ENCODE results near the gene TSPAN9.

TSPAN9 gene

DNA sequence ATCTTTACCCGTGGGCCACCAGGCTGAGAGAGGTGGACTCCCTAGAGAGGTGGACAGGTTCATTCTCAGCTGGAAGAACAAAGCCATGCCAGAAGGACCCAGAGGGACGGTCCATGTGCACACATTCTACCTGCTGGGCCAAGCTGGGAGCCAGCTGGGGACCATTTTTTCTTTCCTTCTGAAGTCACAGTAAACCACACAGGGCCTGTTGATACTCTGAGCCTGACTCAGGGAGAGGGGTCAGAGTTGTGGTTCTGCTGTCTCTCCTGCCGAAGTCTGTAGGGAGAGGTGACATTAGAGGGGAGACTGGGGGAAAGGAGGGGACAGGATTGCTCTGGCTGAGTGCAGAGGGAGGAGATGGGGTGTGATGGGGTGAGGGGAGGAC lies 148.6 kb downstream of the TSPAN9 start:
- DNase-seq = no peak
- H3K4me3 Mint-ChIP-seq = no peak overlapping the region
- peaks cover 10% of the 10 kb centered on the region for H3K9me3 Mint-ChIP-seq
- TF ChIP-seq CTCF (IDR thresholded peaks at IDR 0.05) = no peak
- peaks cover 6% of the 10 kb centered on the region for H3K27me3 Mint-ChIP-seq (ENCODE audit: low read depth, poor library complexity)
- peak overlapping the region; percentile 91 for H3K27ac Mint-ChIP-seq
- H3K4me1 Mint-ChIP-seq = peaks cover 68% of the 10 kb centered on the region
- H3K36me3 Mint-ChIP-seq (ENCODE audit: low read depth) = peaks cover 22% of the 10 kb centered on the region

DNA sequence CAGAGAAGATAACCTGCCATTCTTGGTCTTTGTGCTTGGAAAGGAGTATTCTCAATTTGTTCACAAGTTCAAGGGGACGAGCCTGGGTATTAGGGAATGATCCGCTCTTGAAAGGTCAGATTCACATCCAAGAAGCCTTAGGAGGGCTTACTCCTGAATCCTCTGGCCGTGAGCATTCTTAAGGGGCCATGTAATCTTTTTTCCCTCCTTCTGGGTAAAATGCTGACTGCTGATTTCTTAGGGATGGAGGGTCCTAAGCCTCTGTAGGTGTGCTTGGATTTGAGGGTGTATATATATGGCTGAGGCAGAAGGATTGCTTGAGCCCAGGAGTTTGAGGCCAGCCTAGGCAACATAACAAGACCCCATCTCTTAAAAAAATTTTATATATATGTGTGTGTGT lies 149.1 kb downstream of the TSPAN9 start:
- no peak overlapping the region for H3K27ac Mint-ChIP-seq
- H3K27me3 Mint-ChIP-seq (ENCODE audit: low read depth, poor library complexity) = peaks cover 10% of the 10 kb centered on the region
- peaks cover 10% of the 10 kb centered on the region for H3K9me3 Mint-ChIP-seq
- no peak for DNase-seq
- no peak for TF ChIP-seq CTCF (IDR thresholded peaks at IDR 0.05)
- peaks cover 22% of the 10 kb centered on the region for H3K36me3 Mint-ChIP-seq (ENCODE audit: low read depth)
- peaks cover 70% of the 10 kb centered on the region for H3K4me1 Mint-ChIP-seq
- H3K4me3 Mint-ChIP-seq = no peak overlapping the region

GRCh38 chr12:3227076-3227975 lies 150.1 kb downstream of the TSPAN9 start:
- H3K9me3 Mint-ChIP-seq = peaks cover 10% of the 10 kb centered on the region
- no peak overlapping the region for H3K27ac Mint-ChIP-seq
- H3K27me3 Mint-ChIP-seq (ENCODE audit: low read depth, poor library complexity) = peaks cover 10% of the 10 kb centered on the region
- TF ChIP-seq CTCF (IDR thresholded peaks at IDR 0.05) = no peak
- H3K4me1 Mint-ChIP-seq = peaks cover 76% of the 10 kb centered on the region
- H3K36me3 Mint-ChIP-seq (ENCODE audit: low read depth) = peaks cover 22% of the 10 kb centered on the region
- no peak for DNase-seq
- H3K4me3 Mint-ChIP-seq = no peak overlapping the region

DNA sequence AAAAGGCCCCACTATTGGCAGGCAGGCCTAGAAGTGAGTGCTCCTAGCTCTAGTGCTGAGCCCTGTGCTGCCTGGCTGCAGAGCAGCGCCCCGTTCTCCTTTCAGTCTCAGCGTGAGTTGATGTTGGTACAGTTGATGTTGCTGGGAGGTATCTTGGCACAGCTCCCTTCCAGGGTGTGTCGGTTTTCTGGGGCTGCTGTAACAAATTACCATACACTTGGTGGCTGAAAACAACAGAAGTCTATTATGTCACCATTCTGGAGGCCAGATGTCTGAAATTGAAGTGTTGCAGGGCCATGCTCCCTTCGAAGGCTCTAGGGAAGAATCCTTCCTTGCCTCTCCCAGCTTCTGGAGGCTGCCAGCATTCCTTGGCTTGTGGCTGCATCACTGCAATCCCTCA lies 151.4 kb downstream of the TSPAN9 start:
- Mint-ChIP-seq H3K27ac (no peak overlapping the region), H3K4me3 (no peak overlapping the region), H3K27me3 (ENCODE audit: low read depth, poor library complexity) (peaks cover 10% of the 10 kb centered on the region), H3K4me1 (peaks cover 77% of the 10 kb centered on the region), H3K9me3 (peaks cover 10% of the 10 kb centered on the region), H3K36me3 (ENCODE audit: low read depth) (peaks cover 22% of the 10 kb centered on the region)
- TF ChIP-seq CTCF (IDR thresholded peaks at IDR 0.05) = no peak
- no peak for DNase-seq

DNA sequence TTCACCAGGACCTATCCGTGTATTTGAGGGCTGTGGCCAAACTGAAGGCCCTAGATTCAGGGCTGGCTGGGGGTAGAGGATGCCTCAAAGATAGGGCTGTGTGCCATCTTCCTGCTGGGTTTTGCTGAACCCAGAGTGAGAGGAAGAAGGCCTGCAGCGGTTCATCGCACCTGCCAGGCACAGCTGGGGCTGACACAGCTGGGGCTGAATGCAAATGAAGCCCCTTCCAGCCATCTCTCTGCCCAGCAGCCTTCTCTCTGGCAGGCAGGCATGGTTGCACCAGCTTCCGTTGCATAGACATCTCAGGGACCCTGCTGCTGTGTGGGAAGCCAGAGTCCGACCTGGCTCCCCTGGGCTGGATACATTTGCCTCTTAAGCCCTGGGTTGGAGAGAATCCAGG lies 152.4 kb downstream of the TSPAN9 start:
- Mint-ChIP-seq H3K36me3 (ENCODE audit: low read depth) (peaks cover 22% of the 10 kb centered on the region), H3K27me3 (ENCODE audit: low read depth, poor library complexity) (peaks cover 16% of the 10 kb centered on the region), H3K4me3 (no peak overlapping the region), H3K4me1 (peaks cover 77% of the 10 kb centered on the region), H3K27ac (no peak overlapping the region), H3K9me3 (peaks cover 10% of the 10 kb centered on the region)
- TF ChIP-seq CTCF (IDR thresholded peaks at IDR 0.05) = no peak
- no peak for DNase-seq
